Activated CD8-positive, alpha-beta memory T cell treated with anti-CD3 and anti-CD28 coated beads, Interleukin-2, amount 50 U/mL, for 1 hour (primary cell): Measurements from ENCODE around the gene TRAF4.
"Not testable (repeated sequence)": the region's sequence is repeated elsewhere in the genome, so short reads cannot be mapped to it uniquely, and the experiment has no call there.

Source experiments
- DNase-seq: peaks from one replicate; pipeline ENCODE4 v3.0.0-alpha.2; 2020; ENCODE audit errors: extremely low read depth

The TRAF4 gene

DNA sequence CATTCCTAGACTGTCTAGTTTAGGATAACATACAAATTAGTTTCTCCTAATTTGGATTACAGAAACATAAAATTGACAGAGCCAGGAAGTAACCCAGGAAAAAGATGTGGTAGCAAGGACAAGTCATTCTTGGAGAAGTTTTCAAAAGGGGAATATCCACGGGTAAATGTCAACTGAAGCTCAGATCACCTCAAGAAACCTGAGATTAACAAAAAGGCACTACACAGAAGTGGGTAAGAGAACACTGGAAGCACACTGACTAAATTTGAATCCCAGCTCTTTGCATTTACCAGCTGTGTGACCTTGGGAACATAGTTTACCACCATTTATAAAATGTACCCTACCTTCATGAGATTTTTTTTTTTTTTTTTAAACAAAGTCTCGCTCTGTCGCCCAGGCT, 39.4 kb downstream of the TRAF4 start:
- DNase-seq, result no peak

DNA sequence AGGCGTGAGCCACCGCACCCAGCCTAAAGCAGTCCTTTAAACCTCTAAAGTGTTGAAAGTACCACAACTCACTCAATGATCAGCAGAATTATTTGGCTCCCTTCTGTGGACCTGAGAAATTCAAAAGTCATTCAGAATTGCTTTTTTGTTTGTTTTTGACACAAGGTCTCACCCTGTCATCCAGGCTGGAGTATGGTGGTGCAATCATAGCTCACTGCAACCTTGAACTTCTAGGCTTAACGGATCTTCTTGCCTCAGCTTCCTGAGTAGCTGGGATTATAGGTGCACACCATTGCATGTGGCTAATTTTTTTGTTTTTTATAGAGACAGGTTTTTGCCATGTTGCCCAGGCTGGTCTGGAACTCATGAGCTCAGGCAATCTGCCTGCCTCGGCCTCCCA, 44.3 kb downstream of the TRAF4 start:
- no peak for DNase-seq

DNA sequence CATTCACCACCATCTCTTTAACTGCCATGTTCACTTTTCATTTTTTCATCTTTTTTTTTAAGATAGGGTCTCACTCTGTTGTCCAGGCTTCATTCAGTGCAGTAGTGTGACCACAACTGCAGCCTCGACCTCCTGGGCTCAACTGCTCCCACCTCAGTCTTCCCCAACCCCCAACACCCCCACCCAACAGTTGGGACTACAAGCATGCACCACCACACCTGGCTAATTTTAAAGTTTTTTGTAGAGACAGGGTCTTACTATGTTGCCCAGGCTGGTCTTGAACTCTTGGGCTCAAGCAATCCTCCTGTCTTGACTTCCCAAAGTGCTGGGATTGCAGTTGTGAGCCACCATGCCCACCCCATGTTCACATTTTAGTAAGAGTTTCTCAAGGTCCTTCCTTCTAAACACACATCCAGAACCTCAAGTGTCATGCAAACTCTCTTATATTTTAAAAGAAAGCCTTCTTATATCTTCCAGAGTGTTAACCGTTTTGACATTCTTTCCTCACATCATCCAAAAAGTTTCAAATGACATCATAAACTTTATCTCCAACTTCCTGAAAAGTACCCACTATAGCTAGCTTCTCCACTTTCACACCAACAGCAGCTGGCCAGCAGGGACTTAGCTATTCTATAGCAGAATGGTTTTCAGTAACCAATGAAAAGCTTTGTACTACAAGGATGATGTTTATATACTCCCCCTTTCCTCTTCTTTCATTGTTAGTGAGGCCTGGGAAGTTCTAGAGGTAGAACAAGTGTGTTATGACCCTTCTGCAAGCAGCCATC, 49.3 kb downstream of the TRAF4 start:
- no peak for DNase-seq

DNA sequence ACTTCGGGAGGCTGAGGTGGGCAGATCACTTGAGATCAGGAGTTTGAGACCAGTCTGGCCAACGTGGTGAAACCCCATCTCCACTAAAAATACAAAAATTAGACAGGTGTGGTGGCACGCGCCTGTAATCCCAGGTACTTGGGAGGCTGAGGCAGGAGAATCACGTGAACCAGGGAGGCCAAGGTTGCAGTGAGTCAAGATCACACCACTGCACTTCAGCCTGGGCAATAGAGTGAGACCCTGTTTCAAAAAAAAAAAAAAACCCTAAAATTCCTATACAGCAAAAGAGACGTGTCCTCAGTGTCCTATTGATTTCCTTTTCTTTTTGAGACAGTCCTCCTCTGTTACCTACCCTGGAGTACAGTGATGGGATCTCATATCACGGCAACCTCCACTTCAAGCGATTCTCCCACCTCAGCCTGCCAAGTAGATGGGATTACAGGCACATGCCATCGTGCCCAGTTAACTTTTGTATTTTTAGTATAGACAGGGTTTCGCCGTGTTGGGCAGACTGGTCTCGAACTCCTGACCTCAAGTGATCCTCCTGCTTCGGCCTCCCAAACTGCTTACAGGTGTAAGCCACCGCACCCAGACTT, 51.1 kb downstream of the TRAF4 start:
- not testable (repeated sequence) for DNase-seq

DNA sequence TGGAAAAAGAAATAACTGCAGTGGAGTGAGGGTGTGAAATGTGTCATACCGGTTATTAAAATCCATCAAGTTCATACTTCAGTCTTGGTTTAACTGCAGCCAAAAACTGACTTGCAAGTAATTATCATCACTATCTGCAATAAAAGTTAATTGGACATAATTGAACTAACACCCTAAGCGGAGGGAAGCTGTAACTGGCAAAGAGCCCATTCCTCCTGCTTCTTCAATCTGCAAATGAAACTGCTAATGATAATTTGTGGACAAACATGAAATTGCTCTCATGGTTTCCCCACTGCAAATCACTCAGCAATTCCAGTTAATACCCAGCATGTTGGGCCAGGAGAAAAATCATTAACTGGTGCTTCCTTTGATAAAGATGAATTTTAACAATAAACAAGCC, 52.3 kb downstream of the TRAF4 start:
- no peak for DNase-seq
